ENCODE measurements around the gene TNS3.

The TNS3 gene

DNA sequence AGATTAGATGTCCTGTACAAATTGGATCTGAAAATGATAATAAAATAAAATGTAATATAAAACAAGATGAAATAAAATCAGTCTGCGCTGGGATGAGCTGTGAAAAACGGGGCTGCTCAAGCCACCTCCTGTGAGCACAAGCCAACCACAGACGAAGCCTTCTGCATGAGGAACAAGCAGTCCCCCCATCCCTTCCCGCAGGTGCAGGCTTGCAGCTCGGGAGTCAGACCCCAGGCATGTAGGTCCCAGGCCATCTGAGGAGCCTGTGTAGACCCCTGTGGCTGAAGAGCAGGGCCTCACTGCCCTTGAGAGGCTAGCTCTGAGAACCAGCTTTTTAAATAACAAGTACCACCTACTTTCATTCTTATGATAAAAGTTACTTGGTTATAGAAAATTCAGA, 123.4 kb downstream of the TNS3 start:
- H3K27me3 Mint-ChIP-seq = no peaks in the 10 kb centered on the region
- H3K4me3 Mint-ChIP-seq = no peak overlapping the region
- H3K27ac Mint-ChIP-seq = no peak overlapping the region
- no peaks in the 10 kb centered on the region for H3K9me3 Mint-ChIP-seq
- no peaks in the 10 kb centered on the region for H3K36me3 Mint-ChIP-seq (ENCODE audit: insufficient read depth)
- H3K4me1 Mint-ChIP-seq (ENCODE audit: low read depth in 2 of 2) = no peaks in the 10 kb centered on the region
- DNase-seq (no peak), ATAC-seq (replicated peaks) (no peak)

DNA sequence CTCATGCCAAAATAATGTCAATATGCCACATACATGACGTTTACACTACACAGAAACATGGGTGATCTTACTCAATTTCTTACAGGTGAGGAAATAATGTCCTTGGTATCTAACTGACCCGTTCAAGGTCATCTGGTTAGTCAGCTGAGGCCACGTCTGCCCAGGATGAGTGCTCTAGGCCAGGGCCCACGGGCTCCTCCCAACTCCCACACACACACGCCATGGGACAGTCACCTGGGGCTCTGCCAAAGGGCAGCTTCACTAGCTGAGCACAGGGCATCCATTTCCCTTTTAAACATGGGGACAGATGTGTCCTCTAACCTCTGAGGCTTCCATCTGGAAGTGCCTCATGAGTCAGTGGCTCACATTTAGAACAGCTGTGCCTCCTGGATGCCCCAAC, 123.9 kb downstream of the TNS3 start:
- DNase-seq (no peak), ATAC-seq (replicated peaks) (no peak)
- no peak overlapping the region for H3K27ac Mint-ChIP-seq

DNA sequence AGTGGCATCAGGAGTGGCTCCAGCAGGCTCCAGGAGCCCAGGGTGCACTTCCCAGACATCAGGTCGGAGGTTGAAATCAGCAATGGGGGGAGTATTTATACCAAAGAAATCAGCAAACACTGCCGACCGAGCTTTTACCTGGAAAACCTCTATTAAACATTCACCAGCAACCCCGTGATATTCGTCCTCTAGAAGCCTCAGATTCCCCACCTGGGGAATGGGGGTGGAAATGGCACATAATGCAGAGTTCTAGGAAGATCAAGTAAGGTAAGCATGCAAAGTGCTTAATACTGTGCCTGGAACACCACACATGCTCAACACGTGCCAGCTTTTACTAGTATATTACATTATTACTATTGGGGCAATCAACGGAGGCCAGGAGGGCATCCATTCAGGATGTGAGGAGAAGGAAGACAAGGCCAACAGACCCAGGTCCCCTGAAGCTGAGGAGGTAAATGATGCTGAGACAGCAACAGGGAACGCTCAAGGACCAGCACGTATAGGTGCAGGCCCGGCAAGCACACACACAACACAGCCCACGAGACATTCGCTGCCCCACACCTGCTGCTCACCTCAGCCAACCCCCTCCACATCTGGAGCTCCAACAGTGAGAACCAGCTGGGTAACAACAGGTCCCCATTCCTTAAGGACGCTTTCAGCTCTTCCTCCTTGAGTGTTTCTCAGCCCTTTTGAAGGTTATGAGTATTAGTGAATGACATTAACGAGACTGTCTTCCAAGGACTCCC, 125.5 kb downstream of the TNS3 start:
- no peaks in the 10 kb centered on the region for H3K4me1 Mint-ChIP-seq (ENCODE audit: low read depth in 2 of 2)
- H3K9me3 Mint-ChIP-seq = no peaks in the 10 kb centered on the region
- no peak overlapping the region for H3K4me3 Mint-ChIP-seq
- H3K36me3 Mint-ChIP-seq (ENCODE audit: insufficient read depth) = no peaks in the 10 kb centered on the region
- H3K27me3 Mint-ChIP-seq = no peaks in the 10 kb centered on the region
- H3K27ac Mint-ChIP-seq = no peak overlapping the region
- ATAC-seq (replicated peaks) (no peak), DNase-seq (no peak)

More for the DNA sequence above, 123.9 kb downstream of the TNS3 start:
- Mint-ChIP-seq H3K4me3 (no peak overlapping the region), H3K9me3 (no peaks in the 10 kb centered on the region), H3K36me3 (ENCODE audit: insufficient read depth) (no peaks in the 10 kb centered on the region), H3K4me1 (ENCODE audit: low read depth in 2 of 2) (no peaks in the 10 kb centered on the region), H3K27me3 (no peaks in the 10 kb centered on the region)

DNA sequence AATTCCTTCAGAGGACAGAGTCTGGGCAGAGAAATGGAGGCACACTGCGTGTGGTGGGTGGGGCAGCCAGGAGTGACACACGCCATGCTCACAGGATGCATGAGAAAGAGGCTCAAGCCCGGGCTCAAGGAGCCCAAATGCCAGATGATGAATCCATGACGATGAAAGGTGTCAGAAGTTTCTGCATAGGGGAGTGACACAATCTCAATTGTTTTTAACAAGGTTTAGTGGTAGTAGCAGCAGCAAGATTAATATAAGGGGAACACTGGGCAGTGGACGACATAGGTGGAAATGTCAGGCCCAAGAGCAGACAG, 126.1 kb downstream of the TNS3 start:
- H3K9me3 Mint-ChIP-seq = no peaks in the 10 kb centered on the region
- no peak overlapping the region for H3K4me3 Mint-ChIP-seq
- no peaks in the 10 kb centered on the region for H3K27me3 Mint-ChIP-seq
- DNase-seq (no peak), ATAC-seq (replicated peaks) (no peak)
- no peaks in the 10 kb centered on the region for H3K36me3 Mint-ChIP-seq (ENCODE audit: insufficient read depth)
- H3K4me1 Mint-ChIP-seq (ENCODE audit: low read depth in 2 of 2) = no peaks in the 10 kb centered on the region
- no peak overlapping the region for H3K27ac Mint-ChIP-seq

DNA sequence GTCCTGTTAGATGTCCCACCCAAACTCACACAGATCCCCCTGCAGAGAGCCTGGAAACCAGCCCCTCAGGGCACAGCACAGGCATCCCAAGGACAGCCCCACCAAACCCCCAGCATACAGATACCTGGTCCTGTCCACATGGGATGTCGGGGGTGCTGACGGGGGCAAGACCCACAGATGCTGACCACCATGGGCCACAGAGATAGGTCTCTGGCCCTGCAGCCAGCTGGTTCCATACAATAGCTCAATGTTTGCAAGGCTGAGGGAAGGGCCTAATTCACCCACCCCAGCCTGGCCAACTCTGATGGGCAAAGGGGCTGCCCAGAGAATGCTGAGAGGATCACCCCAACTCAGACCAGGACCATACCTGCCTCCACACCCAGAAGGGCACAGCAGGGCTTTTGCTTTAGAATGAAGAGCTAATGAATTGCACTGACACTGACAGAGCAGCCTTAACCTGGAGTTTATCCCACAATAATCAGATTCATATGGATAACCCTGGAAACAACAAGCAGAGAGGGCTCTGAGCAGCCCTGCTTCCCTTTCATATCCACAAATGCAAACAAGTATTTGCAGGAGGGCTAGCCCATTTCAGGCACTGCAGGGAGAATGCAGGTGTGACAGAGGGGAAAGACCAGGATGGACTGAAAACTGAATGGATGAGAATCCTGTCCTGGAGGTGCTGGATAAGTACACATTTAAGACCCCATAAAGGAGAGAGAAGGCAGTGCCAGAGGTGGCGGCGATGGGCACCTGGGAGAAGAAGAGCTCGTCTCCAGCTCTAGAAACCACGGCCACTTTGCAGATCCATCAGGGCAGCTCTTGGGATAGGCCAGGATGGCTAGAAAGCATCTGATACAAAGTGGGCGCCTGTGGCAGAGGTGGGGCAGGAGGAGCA, 126.7 kb downstream of the TNS3 start:
- Mint-ChIP-seq H3K36me3 (ENCODE audit: insufficient read depth) (no peaks in the 10 kb centered on the region), H3K27ac (no peak overlapping the region), H3K27me3 (no peaks in the 10 kb centered on the region), H3K9me3 (no peaks in the 10 kb centered on the region), H3K4me1 (ENCODE audit: low read depth in 2 of 2) (no peaks in the 10 kb centered on the region), H3K4me3 (no peak overlapping the region)
- no peak for DNase-seq
- no peak for ATAC-seq (replicated peaks)

DNA sequence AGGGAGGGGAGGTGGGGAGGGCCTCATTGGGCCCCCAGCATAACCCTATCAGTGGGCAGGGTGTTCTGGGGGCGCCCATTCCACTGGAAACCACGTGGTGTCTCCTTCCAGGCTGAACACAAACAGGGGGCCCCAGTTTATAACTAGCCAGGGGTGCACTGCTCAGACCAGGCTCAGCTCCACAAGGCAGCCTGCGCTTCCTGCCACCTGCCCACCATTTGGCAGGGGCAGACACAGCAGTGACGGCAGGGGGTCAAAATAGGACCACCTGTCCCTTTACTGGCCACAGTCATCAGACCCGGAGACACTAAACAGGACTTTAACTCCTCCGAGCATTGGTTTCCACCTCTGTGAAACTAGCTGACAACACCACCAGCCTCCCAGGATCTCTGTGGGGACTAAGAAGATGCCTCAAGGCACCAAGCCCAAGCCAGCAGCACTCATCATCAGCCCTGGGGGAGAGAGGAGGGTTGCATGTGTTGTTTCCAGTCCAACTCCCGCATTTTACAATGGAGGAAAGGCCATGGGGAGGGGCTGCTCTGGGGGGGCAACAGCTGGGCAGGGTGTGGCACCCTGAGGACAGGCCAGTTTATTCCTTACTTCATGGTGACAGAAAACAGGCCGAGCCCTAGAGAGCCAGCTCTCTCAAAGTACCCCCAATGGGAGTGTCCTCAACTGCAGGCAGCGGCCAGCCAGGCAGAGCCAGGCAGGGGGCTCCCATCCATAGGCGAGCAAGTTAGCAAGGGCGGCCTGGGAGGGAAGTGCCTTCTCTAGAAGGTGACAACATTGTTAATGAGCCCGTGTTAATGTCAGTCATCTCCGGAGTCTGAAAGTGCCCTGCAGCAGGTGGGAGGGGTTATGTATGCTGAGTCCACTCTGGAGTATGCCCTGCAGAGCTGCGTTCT, 127.6 kb downstream of the TNS3 start:
- Mint-ChIP-seq H3K27ac (no peak overlapping the region), H3K36me3 (ENCODE audit: insufficient read depth) (no peaks in the 10 kb centered on the region), H3K27me3 (peaks cover 0 to 6% of the 10 kb centered on the region in 2 donors), H3K4me1 (ENCODE audit: low read depth in 2 of 2) (no peaks in the 10 kb centered on the region), H3K9me3 (no peaks in the 10 kb centered on the region), H3K4me3 (no peak overlapping the region)
- ATAC-seq (replicated peaks) (no peak), DNase-seq (no peak)

DNA sequence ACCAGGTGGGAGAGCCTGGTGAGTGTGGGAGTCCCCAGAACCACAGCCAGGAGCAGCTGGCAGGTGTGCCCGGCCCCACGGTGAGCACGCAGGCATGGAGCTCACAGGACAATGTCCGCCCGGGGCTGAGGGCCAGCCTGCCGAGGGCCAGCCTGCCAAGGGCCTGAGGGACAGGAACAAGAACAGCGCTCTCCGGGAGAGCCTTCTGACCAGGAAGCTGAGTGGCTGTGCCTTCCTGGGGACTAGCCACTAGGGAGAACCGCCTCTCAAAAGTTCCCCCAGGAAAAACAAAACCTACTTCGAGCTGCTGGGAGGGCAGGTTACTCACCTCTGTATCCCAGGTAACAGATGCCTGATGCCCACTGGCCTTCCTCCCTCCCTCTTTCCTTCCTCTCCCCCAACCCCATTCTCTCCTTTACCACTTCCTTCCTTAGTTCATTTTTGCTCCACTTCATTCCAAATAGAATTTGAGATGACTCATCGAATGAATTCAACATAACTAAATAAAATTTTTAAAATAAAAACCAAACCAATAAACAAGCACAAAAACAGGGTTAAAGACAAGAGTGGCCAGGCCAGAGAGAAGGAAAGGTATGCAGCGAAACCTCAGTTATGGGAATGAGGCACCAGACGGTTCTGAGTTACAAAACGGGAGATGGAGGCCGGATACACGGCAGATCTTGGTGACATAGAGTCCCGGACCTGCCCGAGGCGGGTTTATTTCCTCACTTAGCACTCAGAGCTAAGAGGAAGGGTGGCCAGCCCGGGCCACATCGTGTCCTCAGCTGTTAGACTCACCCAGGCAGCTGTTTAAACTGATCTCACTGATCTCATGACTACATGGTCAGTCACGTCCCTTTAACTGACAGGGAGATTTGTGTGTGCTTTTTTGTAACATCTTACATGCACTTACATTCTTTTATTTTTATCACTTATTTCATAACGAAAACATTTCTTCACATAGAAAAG, 128.5 kb downstream of the TNS3 start:
- DNase-seq = no peak
- peaks cover 0 to 7% of the 10 kb centered on the region in 2 donors for H3K27me3 Mint-ChIP-seq
- no peaks in the 10 kb centered on the region for H3K9me3 Mint-ChIP-seq
- ATAC-seq (replicated peaks) = no peak
- H3K4me1 Mint-ChIP-seq (ENCODE audit: low read depth in 2 of 2) = no peaks in the 10 kb centered on the region
- no peak overlapping the region for H3K27ac Mint-ChIP-seq
- H3K4me3 Mint-ChIP-seq = no peak overlapping the region
- H3K36me3 Mint-ChIP-seq (ENCODE audit: insufficient read depth) = no peaks in the 10 kb centered on the region

DNA sequence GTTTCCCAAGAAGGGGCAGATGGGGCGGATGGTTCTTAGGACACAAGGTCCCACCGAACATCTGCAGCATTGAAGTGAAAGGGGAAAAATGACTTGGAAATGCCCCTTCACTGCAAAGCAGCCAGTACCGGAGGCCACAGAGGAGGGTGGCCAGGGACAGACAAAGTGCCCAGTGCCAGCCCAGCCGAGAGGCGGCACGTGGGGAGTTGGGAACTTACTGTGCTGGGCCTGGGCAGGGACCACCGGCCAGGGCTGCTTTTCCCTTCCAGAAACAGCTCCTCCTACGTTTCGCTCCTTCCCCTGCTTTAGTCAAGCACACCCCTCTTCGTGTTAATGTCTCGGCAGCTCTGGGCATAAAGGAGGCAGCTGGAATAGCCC, 129.2 kb downstream of the TNS3 start:
- DNase-seq (no peak), ATAC-seq (replicated peaks) (no peak)
- H3K4me1 Mint-ChIP-seq (ENCODE audit: low read depth in 2 of 2) = no peaks in the 10 kb centered on the region
- H3K9me3 Mint-ChIP-seq = no peaks in the 10 kb centered on the region
- no peak overlapping the region for H3K4me3 Mint-ChIP-seq
- H3K36me3 Mint-ChIP-seq (ENCODE audit: insufficient read depth) = no peaks in the 10 kb centered on the region
- no peak overlapping the region for H3K27ac Mint-ChIP-seq
- H3K27me3 Mint-ChIP-seq = peaks cover 0 to 7% of the 10 kb centered on the region in 2 donors

DNA sequence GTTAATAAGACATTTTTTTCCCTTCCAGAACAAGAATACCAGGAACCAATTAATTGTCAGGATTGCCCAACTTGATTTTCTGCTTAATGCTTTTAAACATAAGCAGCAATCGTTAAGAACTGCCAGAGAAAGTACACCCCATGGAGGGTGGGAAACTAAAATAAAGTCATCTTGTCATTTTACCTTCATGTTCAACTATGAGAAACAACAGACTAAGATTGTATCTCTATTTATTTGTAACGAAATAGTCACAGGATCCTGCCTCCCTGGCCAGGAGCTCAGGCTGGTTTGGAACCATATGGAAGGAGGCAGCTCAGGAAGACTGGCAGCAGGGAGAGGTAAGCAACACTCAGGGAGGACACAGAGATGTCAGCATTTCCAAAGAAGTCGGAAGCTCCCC, 129.6 kb downstream of the TNS3 start:
- no peaks in the 10 kb centered on the region for H3K4me1 Mint-ChIP-seq (ENCODE audit: low read depth in 2 of 2)
- no peaks in the 10 kb centered on the region for H3K9me3 Mint-ChIP-seq
- no peak overlapping the region for H3K4me3 Mint-ChIP-seq
- ATAC-seq (replicated peaks) (no peak), DNase-seq (no peak)
- no peaks in the 10 kb centered on the region for H3K36me3 Mint-ChIP-seq (ENCODE audit: insufficient read depth)
- H3K27me3 Mint-ChIP-seq = peaks cover 0 to 7% of the 10 kb centered on the region in 2 donors
- no peak overlapping the region for H3K27ac Mint-ChIP-seq

DNA sequence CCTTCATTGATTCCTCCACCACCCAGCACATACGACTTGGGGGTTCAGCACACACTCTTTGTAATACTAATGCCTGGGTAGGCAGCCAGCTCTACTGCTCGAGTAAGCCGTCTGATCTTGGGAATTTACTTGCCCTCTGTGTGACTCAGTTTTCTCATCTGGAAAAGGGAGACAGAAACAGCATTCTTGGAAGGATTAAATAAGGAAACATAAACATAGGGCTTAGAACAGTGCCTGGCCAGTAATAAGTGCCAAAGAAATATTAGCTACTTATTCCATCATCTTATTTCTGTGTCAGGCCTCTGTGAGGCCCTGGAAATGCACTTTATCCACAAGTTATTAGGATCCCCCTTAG, 130.1 kb downstream of the TNS3 start:
- Mint-ChIP-seq H3K27ac (no peak overlapping the region), H3K9me3 (no peaks in the 10 kb centered on the region), H3K36me3 (ENCODE audit: insufficient read depth) (no peaks in the 10 kb centered on the region), H3K27me3 (peaks cover 0 to 7% of the 10 kb centered on the region in 2 donors), H3K4me3 (no peak overlapping the region), H3K4me1 (ENCODE audit: low read depth in 2 of 2) (no peaks in the 10 kb centered on the region)
- ATAC-seq (replicated peaks) (no peak), DNase-seq (no peak)

DNA sequence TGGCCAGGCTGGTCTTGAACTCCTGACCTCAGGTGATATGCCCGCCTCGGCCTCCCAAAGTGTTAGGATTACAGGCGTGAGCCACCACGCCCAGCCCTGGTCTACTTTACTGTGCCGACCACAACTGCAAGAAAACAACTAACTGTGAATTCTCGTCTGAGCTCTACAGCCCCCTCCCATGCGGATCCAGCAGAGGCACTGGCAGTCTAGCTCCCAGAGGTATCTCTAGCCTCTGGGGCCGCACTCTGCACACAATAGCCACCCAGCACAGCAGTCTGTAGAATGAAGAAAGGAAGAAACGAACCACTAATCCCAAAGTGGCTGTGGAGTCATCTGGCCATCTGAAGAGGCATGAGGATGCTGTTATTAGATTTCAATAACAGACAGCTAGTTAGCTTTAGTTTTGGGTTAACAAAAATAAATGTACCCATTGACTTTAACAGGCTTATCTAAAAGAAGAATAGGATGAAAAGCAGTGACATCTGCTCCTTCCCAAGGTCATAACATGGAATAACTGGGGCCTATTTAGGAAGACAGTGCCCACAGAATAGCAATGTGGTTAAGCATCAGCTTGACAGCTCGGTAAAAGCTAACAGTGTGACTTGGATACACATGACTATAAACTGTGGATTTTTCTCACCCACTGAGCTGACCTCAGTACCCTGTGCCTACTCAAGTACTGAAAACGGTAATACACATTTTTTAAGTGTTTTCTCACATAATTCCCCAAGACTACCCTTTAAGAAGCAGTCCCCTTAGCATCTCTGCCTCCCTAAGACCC, 131.9 kb downstream of the TNS3 start:
- Mint-ChIP-seq H3K36me3 (ENCODE audit: insufficient read depth) (no peaks in the 10 kb centered on the region), H3K4me3 (no peak overlapping the region), H3K4me1 (ENCODE audit: low read depth in 2 of 2) (no peaks in the 10 kb centered on the region), H3K27ac (no peak overlapping the region), H3K9me3 (no peaks in the 10 kb centered on the region), H3K27me3 (peaks cover 0 to 7% of the 10 kb centered on the region in 2 donors)
- ATAC-seq (replicated peaks) = no peak
- DNase-seq = no peak

DNA sequence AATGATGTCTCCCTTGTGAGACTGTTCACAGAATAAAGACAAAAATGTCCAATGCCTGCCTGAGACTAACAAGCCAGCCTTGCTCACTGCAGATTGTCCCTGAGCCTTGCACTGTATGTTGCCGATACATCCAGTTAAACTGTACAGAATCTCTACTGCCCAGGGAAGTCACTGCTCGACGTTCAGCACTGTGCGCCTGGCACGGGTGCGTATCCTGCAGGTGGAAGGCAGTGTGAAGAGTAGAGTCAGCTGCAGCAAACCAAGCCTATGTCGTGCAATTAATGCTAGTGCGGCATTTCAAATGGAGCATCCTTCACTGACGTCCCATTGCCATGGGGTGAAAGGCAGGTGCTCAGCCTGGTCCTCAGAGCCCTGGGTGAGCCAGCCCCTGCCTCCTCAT, 132.9 kb downstream of the TNS3 start:
- DNase-seq (no peak), ATAC-seq (replicated peaks) (no peak)
- H3K4me3 Mint-ChIP-seq = no peak overlapping the region
- peaks cover 0 to 7% of the 10 kb centered on the region in 2 donors for H3K27me3 Mint-ChIP-seq
- H3K36me3 Mint-ChIP-seq (ENCODE audit: insufficient read depth) = no peaks in the 10 kb centered on the region
- H3K9me3 Mint-ChIP-seq = no peaks in the 10 kb centered on the region
- H3K4me1 Mint-ChIP-seq (ENCODE audit: low read depth in 2 of 2) = no peaks in the 10 kb centered on the region
- no peak overlapping the region for H3K27ac Mint-ChIP-seq
